GM23338 (cell line): ENCODE results near the gene XYLT1.

ENCODE experiments used
- CTCF ChIP-seq, 2 experiments: fragments of 200-600 bp in 1 of 2; sonication (generic) in 1 of 2; conservative IDR thresholded peaks; 2 replicates each; pipeline versions ENCODE4 v1.5.1 to v1.6.1; 2016 to 2017; ENCODE audit warnings: antibody characterized with exemption in 2 of 2, low read depth in 2 of 2, mild to moderate bottlenecking in 2 of 2, moderate library complexity in 1 of 2
- EZH2phosphoT487 ChIP-seq: fragments of 200-600 bp; sonication (generic); IDR thresholded peaks from one replicate; pipeline ENCODE4 v1.8.1; 2018; ENCODE audit warnings: antibody characterized with exemption; ENCODE audit not compliant: unreplicated experiment

- TF ChIP-seq CTCF (conservative IDR thresholded peaks at IDR 0.05; ENCODE audit: low read depth in 2 of 2) (no peak), EZH2phosphoT487 (no peak)
Measured at GRCh38 chr16:17420816-17421215, 49.9 kb downstream of the XYLT1 start.
